ENCODE data around the gene SYNGR3.
A peak's percentile ranks its signal among the peaks of the same experiment; 100 is the strongest.
"Not testable (repeated sequence)": the region's sequence is repeated elsewhere in the genome, so short reads cannot be mapped to it uniquely, and the experiment has no call there.

The SYNGR3 gene

DNA sequence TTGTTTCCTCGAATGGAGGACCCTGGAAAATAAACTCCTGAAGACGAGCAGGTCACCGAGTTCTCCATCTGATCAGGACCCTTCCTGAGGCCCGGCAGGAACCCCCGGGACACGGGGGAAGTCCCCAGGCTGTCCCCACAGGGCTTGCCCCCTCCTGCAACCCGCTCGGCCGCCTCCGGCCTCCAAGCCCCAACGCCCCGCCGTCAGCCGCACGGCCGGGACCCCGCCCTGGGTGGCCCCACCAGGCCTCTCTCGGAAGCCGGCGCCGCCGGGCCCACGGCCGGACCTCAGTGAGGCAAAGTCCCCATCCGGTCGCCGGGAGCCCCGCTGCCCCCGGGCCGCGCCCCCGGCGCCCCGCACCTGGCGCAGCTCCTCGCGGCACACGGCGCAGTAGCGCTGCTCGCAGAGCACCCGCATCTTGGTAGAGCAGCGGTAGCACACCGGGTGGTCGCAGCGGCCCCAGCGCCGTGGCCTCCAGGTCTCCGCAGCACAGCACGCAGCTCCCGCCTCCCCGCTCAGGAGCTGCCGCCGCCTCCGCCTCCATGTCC lies 19.5 kb downstream of the SYNGR3 start:
- no peak for DNase-seq

DNA sequence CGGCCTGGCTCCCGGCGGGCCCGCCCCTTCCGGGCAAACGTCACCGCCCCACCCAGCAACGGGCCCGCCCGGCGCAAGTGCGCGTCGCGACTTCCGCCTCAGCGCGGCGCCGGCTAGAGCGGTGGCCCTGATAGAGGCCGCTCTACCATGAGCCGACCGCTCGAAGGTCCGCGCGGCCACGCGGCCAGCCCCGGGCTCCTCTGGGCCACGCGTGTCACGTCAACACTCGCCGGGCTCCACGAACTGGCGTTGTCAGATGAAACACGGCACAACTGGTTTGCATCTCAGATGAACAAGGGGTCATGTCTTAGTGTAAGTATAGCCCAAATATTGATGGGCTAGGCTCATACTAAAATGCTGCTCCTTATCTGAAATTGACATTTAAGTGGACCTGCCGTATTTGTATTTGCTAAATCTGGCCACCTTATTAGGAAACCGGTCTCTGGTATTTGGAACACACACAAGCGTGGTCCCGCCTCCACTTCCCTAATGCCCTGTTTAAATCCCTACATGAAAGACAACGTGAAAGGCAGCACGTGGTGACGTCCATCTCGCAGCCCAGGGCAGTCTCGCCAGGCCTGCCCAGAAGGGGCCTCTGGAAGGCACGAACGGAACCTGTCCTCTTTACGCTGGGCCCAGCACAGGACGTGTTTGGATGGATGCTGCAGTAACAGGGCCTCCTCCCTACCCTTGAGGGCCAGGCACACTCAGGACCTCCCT lies 20.2 kb downstream of the SYNGR3 start, which contains the start of gene ZNF598:
Gene ZNF598, minus strand, starts transcription at position 31 of the 720 bp plus-strand sequence.
- DNase-seq = peak; percentile 25

DNA sequence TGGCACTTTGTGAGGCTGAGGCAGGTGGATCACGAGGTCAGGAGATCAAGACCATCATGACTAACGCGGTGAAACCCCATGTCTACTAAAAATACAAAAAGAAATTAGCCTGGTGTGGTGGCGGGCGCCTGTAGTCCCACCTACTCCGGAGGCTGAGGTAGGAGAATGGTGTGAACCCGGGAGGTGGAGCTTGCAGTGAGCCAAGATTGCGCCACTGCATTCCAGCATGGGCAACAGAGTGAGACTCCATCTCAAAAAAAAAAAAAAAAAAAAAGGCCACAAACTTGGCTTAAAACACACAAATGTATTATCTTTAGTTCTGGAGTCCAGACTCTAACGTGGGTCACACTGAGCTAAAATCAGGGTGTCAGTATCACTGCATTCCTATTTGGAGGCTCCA lies 22.0 kb downstream of the SYNGR3 start:
- DNase-seq = not testable (repeated sequence)

DNA sequence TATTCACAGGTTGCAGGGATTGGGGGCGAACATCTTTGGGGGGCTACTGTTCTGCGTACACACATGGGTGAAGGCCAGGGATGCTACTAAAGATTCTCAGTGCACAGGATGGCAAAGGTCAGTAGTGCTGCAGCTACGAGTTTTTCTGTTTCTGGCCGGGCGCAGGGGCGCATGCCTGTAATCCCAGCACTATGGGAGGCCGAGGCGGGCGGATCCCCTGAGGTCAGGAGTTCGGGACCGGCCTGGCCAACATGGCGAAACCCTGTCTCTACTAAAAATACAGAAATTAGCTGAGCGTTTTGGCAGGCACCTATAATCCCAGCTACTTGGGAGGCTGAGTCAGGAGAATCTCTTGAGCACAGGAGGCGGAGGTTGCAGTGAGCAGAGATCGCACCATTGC lies 23.8 kb downstream of the SYNGR3 start:
- DNase-seq = no peak

DNA sequence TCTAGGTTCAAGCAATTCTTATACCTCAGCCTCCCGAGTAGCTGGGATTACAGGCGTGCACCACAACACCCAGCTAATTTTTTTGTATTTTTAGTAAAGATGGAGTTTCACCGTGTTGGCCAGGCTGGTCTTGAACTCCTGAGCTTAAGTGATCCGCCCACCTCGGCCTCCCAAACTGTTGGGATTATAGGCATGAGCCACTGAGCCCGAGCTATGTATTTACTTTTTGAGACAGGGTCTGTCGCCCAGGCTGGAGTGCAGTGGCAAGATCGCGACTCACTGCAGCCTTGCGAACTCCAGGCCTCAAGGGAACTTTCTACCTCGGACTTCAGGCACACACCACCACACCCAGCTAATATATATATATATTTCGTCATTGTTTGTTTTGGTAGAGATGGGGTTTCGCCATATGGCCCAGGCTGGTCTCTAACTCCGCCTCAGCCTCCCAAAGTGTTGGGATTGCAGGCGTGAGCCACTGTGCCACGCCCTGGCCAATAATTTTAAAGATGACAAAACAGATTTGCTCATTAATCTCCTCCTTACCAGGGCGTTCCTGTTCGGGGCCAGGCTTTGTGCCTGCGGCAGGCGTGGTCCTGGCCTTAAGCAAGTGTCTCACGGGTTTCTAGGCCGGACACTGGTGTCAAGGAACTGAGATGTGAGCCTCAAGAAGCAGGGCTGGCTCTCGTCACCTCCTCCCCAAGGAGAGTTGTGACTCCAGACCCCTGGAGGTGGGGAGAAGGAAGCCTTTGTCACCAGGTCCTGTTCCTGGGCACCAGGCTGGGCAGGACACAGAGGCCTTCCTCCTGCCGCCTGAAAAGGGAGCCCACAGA lies 25.6 kb downstream of the SYNGR3 start:
- DNase-seq = no peak

DNA sequence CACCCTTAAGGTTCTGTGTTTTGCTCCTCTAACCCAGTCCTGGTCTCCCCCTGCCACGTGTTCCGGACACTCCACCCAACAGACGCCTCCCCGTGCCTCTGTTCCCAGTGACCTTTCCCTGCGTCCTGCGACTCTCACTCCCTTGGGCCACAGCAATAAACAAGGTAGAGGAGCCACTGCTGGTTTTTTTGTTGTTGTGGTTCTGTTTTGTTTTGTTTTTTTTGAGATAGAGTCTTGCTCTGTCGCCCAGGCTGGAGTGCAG lies 26.1 kb downstream of the SYNGR3 start:
- DNase-seq = no peak

DNA sequence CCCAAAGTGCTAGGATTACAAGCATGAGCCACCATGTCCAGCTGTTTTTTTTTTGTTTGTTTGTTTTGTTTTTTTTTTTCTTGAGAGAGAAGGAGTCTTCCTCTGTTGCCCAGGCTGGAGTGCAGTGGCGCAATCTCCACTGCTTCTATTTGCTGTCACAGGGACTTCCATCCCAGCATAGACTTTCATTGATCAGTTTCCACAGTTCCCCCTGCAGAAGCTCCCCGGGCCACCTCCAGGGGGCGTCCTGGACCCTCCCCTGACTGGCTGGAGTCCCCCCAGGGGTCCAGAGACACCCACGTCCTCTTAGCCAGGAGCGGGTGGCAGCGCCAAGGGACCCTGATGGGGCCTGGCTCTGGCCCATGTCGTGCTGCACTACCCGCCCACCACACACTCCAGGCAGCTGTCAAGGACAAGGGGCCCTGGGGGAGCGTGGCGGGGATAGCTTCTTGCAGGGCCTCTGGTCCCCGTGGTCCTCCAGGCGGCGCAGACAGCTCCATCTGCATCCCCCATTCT lies 26.7 kb downstream of the SYNGR3 start:
- no peak for DNase-seq

DNA sequence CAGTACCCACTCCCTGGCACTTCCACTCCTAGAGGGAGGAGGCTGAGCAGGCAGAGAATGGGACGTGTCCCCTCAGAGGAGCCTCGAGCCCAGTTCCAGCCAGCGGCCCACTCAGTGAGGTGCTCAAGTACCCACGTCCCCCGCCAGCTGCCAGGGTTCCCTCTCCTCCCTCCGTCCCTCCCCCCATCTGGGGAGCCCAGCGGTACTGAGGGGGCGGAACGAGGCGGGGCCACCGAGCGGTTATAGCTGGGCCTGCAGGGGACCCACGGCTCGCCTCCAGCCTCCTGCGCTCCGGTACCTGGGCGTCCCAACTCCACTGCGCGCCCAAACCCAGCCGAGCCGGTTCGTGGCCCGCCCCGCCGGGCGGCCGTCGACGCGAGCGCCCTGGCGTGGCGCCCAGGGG lies 29.7 kb downstream of the SYNGR3 start, which contains the start of gene NPW:
Gene NPW, plus strand, starts transcription at position 268 of the 403 bp plus-strand sequence.
- no peak for DNase-seq

DNA sequence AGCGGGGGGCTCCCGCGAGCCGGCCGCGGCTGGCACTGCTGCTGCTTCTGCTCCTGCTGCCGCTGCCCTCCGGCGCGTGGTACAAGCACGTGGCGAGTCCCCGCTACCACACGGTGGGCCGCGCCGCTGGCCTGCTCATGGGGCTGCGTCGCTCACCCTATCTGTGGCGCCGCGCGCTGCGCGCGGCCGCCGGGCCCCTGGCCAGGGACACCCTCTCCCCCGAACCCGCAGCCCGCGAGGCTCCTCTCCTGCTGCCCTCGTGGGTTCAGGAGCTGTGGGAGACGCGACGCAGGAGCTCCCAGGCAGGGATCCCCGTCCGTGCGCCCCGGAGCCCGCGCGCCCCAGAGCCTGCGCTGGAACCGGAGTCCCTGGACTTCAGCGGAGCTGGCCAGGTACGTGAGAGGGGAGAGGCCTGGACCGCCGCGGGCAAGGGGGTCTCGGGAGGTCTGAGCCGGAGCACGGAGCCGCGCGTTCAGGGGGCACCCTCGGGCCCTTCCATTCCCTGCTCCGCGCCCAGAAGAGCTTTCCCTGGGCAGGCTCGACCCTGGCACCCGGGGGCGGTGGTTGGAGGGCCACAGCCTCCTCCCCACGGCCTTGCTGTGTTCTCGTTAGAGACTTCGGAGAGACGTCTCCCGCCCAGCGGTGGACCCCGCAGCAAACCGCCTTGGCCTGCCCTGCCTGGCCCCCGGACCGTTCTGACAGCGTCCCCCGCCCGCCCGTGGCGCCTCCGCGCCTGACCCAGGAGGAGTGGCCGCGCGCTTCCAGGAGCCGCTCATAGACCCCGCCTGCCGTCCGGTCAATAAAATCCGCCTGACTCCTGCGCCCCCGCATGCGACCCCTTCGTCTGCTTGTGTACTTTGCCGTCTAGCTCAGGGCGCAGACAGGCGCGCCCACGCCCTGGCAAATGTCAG lies 30.4 kb downstream of the SYNGR3 start:
- no peak for DNase-seq

DNA sequence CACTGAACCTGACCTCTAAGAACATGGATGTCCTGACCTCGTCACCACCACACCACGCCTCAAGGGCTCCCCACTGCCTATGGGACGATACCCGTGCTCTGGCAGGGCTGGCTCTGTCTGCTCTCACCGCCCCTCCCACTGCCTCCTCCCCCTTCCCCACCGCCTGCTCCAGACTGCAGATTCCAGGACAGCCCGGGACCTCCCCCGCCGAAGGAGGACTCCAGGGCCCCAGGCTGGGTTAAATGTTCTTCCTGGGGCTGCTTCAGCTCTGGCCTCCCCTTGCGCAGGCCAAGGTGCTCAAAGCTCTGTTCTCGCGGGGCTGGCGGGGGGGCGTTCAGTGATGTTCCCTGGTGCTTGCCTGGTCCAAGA lies 32.9 kb downstream of the SYNGR3 start:
- DNase-seq = no peak

DNA sequence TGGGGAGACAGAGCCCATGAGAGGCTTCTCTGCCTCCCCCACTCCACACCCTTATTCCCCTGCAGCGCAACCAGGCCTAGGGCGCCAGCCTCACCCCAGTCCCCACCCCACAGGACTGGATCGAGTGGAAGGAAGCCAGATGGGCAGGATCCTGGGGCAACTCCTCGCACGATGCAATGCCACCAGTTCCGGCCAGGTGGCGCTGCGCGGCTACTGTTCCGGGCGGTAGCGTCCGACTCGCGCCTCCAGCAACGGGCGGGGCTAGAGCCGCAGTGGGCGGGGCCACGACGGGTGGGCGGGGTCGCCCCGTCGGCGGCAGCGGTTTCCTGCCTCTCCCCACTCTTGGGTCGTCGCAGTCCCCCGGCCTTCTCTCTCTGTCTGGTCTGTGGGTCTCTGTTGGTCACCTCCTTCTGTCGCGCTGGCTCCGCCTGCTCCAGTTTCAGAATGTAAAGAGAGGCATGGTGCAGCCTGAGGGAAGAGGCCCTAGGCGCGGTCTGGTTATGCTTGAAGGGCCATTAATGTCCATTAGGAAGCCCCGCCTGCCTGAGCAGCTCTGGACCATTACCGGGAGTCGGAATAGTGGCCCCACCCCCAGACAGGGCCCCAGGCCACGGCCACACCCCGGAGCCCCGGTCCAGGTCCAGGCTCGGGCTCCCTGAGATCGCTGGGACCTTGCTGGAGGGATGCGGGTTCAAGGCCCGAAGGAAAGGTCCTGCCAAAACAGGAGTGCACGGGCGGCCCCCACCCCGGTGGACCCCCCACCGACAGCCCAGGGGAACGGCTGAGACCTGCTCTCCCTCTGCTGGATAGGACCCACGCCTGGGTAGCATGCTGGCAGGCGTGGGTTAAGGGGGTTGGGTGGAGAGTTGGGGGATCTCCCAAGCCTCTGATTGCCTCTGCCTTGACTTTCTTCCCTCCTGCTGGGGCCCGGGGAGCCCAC lies 33.6 kb downstream of the SYNGR3 start:
- DNase-seq = peak; percentile 40

DNA sequence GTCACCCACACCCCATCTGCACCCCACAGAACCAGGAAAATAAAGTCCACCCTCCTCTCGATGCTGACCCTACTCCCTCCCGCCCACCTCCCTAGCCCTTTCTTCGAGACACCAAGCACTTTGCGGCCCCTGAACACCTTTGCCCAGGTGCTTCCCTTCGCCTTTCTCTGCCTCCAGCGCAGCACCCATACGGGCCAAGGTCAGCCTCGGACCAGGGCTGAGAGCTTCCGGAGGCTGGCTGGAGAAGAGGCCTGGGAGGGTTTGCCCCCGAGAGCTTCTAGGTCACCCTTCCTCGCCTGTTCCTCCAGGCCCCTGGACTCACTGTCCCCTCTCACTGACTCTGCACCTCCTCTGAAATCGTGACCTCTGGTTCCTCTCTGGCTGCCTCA lies 34.3 kb downstream of the SYNGR3 start:
- no peak for DNase-seq

DNA sequence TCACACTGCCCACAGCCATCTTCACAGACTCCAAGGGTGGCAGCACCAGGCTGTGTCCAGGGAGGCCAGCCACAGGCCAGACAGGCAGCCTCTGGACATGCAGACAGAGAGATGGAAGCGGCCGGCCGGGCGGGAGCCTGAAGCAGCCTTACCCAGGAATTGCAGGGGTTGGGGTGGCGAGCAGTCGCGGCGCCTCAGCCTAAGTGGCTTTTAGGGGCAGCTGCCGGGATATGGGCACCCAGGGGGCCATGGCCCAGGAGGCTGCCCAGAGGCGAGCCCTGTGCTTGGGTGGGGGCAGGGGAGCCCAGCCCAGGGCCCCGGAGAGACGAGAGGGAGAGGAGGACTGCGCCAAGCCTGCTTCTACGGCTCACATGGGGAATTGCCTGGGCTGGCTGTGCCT lies 35.5 kb downstream of the SYNGR3 start:
- DNase-seq = no peak

DNA sequence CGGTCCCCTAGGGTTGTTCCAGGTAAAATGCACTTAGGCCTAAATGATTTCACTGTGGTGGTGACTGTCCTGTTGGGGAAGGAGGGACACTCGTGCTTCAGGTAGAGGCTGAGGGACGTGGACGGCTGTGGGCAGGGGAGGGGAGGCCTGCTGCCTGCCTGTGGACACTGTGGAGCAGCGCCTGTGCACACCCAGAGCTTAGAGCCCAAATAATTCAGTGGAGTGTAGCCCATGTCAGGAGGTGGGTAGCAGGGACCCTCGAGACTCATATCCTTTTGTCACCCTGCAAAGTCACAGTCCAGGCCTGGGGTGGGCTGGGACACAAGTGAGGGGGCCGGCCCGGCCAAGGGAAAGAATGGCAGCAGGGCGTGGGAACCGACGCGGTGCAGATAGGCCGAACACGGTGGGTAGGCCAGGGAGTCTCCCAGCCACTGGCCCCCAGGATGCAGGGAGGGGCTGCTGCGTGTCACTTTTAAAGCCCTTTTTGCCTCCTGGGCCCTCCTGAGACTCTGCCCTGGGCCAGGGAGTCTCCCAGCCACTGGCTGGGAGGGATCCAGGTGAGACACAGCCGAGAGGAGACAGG lies 36.2 kb downstream of the SYNGR3 start:
- DNase-seq = no peak

DNA sequence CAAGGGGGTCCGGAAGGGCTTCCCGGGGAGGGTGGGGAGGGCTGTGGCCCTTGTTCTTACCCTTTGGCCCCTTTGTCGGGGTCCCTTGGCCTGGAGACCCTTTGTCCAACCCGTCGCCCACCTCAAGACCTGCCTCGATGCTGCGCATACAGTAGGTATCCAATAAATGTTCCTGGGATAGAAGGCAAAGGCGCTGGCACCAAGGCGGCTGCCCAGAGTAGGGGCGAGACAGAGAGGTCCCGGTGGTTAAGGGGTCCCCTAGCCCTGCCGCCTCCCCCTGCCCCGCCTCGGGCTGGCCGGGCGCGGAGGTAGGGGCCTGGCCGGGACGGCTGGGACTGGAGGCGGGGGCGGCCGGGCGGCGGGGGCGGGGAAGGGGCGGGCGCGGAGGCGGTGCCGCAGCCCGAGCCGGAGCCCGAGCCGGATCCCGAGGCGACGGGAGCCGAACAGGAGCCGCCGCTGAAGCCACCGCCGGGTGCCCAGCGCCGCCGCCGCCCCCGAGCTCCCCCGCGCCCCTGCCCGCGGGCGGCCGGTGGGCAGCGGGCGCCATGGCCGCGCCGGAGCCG lies 36.8 kb downstream of the SYNGR3 start, which contains the start of gene NHERF2:
Gene NHERF2, plus strand, starts transcription at position 442 of the 563 bp plus-strand sequence. Its CDS starts 104 bp downstream, at position 546.
- no peak for DNase-seq

DNA sequence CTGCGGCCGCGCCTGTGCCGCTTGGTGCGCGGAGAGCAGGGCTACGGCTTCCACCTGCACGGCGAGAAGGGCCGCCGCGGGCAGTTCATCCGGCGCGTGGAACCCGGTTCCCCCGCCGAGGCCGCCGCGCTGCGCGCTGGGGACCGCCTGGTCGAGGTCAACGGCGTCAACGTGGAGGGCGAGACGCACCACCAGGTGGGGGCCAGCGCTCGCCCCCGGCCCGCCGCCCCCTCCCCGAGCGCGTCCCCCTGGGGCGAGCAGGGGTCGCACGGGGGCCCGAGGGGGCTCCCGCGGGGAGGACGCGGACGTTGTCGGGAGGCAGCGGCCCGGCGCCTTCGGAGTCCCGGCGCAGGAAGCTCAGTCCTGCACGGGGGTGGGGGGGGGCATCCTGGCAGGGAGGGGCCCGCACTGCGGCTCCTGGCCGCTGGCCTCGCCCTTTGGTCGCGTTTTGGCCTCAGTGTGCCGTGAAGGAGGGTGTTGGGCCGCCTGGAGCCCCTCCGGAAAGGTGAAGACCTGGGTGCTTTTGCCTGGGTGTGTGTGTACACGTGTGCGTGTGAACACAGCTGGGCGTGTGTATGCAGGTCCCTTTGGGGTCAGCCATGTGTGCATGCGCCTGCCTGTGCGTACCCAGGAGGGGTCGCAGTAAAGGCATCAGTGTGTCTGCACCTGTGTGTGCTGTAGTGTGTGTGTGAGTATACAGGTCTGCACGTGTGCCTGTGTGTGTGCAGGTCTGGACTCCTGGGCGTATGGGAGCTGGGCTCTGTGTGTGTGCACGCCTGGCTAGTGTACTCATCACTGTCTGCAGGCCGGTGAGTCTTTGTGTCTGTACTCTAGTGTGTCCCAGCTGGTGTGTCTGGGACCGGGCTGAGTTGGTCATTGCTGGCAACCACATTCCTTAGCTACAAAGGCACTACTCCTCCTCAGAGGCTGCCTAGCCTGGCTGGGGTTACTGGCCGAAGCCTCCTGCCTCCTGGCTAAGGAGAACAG lies 37.5 kb downstream of the SYNGR3 start:
- no peak for DNase-seq

DNA sequence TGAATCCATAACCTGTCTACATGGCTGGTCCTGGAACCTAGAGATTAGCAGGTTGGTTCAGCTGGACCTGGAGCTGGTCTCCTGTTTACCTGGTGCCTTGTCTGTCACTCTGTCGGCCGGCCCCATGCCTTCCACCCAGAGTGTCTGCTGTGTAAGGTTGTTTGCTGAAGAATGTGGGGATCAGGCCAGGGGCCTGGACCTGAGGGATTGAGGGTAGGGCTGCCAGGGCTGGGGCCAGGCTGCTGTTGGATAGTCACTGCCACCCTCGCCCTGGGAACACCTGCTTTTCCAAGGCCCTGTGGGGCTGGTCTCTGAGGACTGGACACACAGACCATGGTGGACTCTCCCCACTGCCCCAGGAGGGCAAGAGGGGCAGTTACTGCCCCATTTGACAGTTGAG lies 38.4 kb downstream of the SYNGR3 start:
- DNase-seq = no peak

DNA sequence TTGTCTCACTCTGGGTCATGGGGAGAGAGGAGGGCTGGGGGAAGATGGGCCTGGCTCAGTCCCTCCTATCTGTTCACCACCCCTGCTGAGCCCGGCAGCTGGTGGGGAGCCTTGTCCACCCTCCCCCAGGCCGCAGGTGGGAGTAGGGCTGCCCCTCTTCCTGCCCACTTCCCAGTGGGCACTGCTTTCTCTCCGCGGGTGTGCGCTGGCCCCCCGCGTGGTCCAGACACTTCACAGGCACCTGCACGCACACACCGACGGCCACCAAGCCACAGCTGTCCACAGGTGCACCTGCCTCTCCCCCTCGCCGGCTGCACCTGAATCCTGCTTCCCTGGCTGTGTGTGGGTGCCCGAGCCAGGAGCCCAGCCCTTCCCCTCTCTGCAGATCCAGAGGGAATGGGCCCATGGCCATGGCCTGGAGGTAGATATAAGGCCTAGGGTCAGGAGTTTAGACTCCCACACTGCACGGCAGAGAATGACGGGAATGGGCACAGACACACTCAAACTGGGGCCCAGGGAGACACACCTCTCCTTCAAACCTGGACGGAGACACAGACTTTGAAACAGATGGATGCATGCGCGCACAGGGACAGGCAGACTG lies 39.0 kb downstream of the SYNGR3 start:
- no peak for DNase-seq

DNA sequence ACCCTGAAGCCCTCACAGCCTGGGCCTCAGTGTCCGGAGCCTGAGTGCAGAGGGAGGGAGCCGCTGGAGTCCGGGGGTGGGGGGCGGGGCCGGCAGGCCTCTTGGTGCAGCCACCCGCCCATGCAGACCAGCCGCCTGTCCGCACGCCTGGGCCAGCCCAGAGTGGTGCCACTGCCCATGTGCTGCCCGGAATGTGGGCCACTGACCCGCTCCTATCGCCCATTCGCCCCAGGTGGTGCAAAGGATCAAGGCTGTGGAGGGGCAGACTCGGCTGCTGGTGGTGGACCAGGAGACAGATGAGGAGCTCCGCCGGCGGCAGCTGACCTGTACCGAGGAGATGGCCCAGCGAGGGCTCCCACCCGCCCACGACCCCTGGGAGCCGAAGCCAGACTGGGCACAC lies 39.6 kb downstream of the SYNGR3 start:
- DNase-seq = no peak
